HFF-Myc (cell line): ENCODE measurements around the gene UBXN4.

ENCODE experiments used
- DNase-seq: peaks from one replicate; pipeline ENCODE4 v3.0.0-alpha.2; 2011; ENCODE audit warnings: low read depth; ENCODE audit errors: extremely low read depth
- H3K4me3 ChIP-seq: replicated peaks from 2 replicates; pipeline ENCODE4 v1.5.1; 2011; ENCODE audit warnings: low read depth, mild to moderate bottlenecking, control low read depth, low read length
- CTCF ChIP-seq: IDR thresholded peaks from 2 replicates; pipeline ENCODE4 v1.5.1; 2012; ENCODE audit warnings: mild to moderate bottlenecking, low read depth, low read length, control low read depth; ENCODE audit errors: missing control alignments

The UBXN4 gene

GRCh38 chr2:135782231-135782630 lies 40.6 kb downstream of the UBXN4 start:
- H3K4me3 ChIP-seq = no peak overlapping the region
- no peak for TF ChIP-seq CTCF
- no peak for DNase-seq

GRCh38 chr2:135783439-135783838 lies 41.8 kb downstream of the UBXN4 start:
- H3K4me3 ChIP-seq = no peak overlapping the region
- DNase-seq = no peak
- TF ChIP-seq CTCF = no peak

- H3K4me3 ChIP-seq = no peak overlapping the region
- no peak for DNase-seq
- no peak for TF ChIP-seq CTCF
Observed at GRCh38 chr2:135785032-135785431, 43.4 kb downstream of the UBXN4 start.

GRCh38 chr2:135786823-135787222 lies 45.2 kb downstream of the UBXN4 start:
- peak; percentile 35 for DNase-seq
- TF ChIP-seq CTCF = no peak
- H3K4me3 ChIP-seq = no peak overlapping the region

GRCh38 chr2:135790423-135790822 lies 48.8 kb downstream of the UBXN4 start:
- no peak overlapping the region for H3K4me3 ChIP-seq
- no peak for TF ChIP-seq CTCF
- DNase-seq = no peak

- H3K4me3 ChIP-seq = no peak overlapping the region
- no peak for TF ChIP-seq CTCF
- no peak for DNase-seq
Observed at GRCh38 chr2:135791418-135792190, 49.9 kb downstream of the UBXN4 start.
